HG03039 (cell line): ENCODE measurements around the gene ATP6V0E1.

Experiments used
- ATAC-seq: cut with Tn5 transposase; IDR thresholded peaks from one replicate; pipeline ENCODE4 v1.9.1; 2021; ENCODE audit warnings: mild to moderate bottlenecking, moderate library complexity; ENCODE audit not compliant: unreplicated experiment

The ATP6V0E1 gene

DNA sequence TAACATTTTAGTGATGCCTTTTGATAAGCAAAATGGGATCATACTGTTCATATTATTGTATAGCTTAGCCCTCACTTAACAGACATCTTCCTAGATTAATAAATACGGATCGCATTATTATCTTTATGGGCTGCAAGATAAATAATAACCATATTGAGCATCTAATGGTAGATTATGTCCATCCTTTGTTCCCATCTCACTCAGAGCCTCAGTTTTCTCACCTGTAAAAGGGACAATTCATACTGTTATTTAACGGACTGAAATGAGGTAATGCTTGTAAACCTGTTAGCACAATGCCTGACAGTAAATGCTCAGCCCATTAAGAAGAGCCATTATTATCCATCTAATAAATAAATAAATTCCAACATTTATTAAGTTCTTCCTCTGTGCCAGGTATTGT is 27.3 kb upstream of the ATP6V0E1 start:
- ATAC-seq: no peak

GRCh38 chr5:172956936-172957335 is 26.6 kb upstream of the ATP6V0E1 start:
- ATAC-seq: no peak

- ATAC-seq: no peak
These were observed 26.1 kb upstream of the ATP6V0E1 start for GRCh38 chr5:172957458-172957857.

GRCh38 chr5:172958331-172959046 is 25.1 kb upstream of the ATP6V0E1 start:
- peak; percentile 39 for ATAC-seq

GRCh38 chr5:172959824-172960799 is 23.5 kb upstream of the ATP6V0E1 start:
- ATAC-seq: no peak

DNA sequence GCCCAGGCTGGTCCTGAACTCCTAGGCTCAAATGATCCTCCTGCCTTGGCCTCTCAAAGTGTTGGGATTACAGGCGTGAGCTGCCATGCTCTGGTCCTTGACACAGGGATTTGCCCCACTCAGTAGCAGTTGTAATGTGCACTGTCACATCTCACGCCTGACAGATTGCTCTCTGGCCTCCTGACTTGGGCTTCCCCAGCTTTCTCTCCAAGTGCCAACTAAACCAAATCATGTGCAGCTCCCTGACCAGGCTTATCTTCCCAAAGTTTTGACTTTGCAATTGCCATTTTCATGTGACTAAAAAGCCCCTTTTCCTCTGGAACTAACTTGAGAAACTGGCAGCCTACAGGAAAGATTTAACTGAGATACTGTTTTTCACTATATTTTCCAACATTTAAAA is 13.7 kb upstream of the ATP6V0E1 start:
- no peak for ATAC-seq

- no peak for ATAC-seq
These were observed 12.1 kb upstream of the ATP6V0E1 start for GRCh38 chr5:172971482-172971881.

DNA sequence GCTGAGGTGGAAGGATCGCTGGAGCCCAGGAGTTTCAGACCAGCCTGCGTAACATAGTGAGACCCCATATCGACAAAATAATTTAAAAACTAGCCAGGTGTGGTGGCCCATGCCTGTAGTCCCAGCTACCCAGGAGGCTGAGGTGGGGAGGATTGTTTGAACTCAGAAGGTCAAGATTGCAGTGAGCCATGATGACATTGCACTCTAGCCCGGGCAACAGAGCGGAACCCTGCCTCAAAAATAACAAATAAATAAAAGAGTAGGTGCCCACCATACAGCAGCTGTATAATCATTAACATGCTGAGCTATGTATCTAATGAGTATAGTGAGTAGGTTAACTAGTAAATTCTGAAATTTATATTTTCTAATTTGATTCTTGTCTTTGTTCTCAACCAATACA is 11.0 kb upstream of the ATP6V0E1 start:
- ATAC-seq: no peak

GRCh38 chr5:172973127-172973916 is 10.2 kb upstream of the ATP6V0E1 start:
- ATAC-seq: no peak

DNA sequence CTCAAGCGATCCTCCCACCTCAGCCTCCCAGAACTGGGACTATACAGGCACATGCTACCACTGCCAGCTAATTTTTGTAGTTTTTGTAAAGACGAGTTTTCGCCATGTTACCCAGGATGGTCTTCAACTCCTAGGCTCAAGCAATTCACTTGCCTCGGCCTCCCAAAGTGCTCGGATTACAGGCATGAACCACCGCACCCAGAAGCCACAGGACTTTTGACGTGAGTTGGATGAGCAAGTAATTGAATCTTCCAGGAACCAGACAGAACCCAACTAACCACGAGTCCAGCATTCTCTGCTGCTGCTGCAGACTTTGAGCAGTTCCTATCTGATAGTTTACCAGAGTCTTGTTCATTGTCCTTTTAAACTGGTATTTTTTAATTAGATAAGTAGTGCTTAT is 9.6 kb upstream of the ATP6V0E1 start:
- ATAC-seq: no peak

- ATAC-seq: no peak
These were observed 8.3 kb upstream of the ATP6V0E1 start for GRCh38 chr5:172975289-172975688.

DNA sequence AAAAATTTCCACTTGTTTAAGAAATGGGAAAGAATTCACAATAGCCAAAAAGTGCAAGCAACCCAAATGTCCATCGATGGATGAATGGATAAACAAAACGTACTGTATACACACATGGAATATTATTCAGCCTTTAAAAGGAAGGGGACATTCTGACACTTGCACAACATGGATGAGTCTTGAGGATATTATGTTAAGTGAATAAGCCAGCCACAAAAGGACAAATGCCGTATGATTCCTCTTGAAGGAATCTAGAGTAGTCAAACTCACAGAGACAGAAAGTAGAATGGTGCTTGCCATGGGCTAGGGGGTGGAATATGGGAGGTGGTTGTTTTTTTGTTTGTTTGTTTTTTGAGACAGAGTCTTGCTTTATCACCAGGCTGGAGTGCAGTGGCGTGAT is 3.8 kb upstream of the ATP6V0E1 start:
- no peak for ATAC-seq

- no peak for ATAC-seq
These were observed 1.6 kb upstream of the ATP6V0E1 start for GRCh38 chr5:172981931-172982330.

GRCh38 chr5:172984244-172984953 is 828 bp downstream of the ATP6V0E1 start:
- peak; percentile 34 for ATAC-seq

DNA sequence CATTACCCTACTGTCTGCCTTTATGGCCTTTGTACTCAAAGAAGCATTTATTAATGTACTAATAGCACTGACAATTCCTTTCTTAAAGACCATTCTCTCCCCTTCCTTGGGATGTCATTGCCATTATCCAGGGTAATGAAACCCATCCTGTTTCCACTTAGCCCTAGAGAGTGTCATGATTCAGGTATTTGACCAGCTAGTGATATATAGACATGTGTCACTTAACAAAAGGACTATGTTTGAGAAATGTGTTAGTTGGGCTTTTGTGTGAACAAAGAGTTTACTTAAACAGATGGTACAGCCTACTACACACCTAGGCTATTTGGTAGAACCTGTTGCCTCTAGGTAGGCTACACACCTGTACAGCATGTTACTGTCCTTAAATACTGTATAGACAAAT is 2.0 kb downstream of the ATP6V0E1 start:
- no peak for ATAC-seq

GRCh38 chr5:172988276-172988675 is 4.7 kb downstream of the ATP6V0E1 start:
- ATAC-seq: no peak

GRCh38 chr5:172990776-172991175 is 7.2 kb downstream of the ATP6V0E1 start:
- no peak for ATAC-seq

DNA sequence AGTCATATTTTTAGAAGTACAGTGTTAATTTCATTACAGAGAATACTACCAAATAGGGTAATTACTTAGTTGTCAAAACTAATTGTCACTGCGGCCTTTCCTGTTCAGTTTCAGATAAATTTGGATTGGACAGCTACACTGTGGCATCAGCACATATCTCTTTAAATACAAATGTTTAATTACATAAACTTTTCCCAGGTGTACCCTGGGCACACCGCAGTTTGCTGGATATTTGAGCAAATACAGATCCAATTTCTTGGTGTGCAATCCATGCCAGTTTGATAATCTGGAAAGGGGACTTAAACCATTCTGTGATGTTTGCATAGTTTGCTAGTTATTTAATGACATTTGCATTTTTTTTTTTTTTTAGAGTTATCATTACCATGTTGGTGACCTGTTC is 10.8 kb downstream of the ATP6V0E1 start:
- no peak for ATAC-seq

DNA sequence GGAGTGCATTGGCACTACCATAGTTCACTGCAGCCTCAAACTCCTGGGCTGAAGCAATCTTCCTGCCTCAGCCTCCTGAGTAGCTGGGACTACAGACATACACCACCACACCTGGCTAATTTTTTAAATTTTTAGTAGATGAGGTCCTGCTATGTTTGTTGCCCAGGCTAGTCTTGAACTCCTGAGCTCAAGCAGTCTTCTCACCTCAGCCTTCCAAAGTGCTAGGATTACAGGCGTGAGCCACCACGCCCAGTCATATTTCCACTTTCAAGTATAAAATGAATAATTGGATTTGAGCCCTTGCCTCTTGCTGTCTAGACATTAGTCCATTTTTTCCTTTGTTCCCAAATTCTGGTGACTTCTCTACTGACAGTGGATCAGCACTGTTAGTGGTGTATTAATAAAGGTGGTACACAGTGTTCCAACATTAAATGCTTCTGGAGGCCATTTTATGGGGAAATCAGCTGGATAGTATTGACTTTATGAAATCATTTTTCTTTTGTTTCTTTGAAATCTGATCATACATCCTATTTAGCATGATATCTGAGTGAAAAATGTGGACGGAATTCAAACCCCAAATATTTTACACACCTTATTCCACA is 15.9 kb downstream of the ATP6V0E1 start:
- ATAC-seq: no peak

- no peak for ATAC-seq
These were observed 16.4 kb downstream of the ATP6V0E1 start for GRCh38 chr5:172999974-173000373.
